Measurements from ENCODE around the gene MAMSTR.
"Not testable (repeated sequence)": the region's sequence is repeated elsewhere in the genome, so short reads cannot be mapped to it uniquely, and the experiment has no call there.

MAMSTR gene

GRCh38 chr19:48687776-48688175 lies 31.7 kb downstream of the MAMSTR start:
- TF ChIP-seq, protein P1, sequence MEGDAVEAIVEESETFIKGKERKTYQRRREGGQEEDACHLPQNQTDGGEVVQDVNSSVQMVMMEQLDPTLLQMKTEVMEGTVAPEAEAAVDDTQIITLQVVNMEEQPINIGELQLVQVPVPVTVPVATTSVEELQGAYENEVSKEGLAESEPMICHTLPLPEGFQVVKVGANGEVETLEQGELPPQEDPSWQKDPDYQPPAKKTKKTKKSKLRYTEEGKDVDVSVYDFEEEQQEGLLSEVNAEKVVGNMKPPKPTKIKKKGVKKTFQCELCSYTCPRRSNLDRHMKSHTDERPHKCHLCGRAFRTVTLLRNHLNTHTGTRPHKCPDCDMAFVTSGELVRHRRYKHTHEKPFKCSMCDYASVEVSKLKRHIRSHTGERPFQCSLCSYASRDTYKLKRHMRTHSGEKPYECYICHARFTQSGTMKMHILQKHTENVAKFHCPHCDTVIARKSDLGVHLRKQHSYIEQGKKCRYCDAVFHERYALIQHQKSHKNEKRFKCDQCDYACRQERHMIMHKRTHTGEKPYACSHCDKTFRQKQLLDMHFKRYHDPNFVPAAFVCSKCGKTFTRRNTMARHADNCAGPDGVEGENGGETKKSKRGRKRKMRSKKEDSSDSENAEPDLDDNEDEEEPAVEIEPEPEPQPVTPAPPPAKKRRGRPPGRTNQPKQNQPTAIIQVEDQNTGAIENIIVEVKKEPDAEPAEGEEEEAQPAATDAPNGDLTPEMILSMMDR (IDR thresholded peaks at IDR 0.05; ENCODE audit: insufficient read depth, low read length, poor library complexity, severe bottlenecking): no peak
- H3K27me3 ChIP-seq (replicated peaks; ENCODE audit: control insufficient read depth, insufficient read depth, low read length): no peaks in the 10 kb centered on the region
- no peak overlapping the region for H3K4me3 ChIP-seq (replicated peaks; ENCODE audit: low read depth, low read length)
- no peaks in the 10 kb centered on the region for H3K36me3 ChIP-seq (ENCODE audit: control insufficient read depth, insufficient read depth, low read length)
- DNase-seq (ENCODE audit: extremely low read depth, insufficient read length): no peak

DNA sequence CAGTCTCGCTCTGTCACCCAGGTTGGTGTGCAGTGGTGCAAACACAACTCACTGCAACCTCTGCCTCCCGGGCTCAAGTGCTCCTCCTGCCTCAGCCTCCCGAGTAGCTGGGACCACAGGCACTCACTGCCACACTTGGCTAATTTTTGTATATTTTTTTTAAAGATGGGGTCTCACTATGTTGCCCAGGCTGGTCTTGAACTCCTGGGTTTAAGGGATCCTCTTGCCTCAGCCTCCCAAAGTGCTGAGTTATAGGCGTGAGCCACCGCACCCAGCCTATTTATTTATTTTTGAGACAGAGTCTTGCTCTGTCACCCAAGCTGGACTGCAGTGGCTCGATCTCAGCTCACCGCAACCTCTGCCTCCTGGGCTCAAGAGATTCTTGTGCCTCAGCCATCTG lies 32.9 kb downstream of the MAMSTR start:
- not testable (repeated sequence) for H3K36me3 ChIP-seq (ENCODE audit: control insufficient read depth, insufficient read depth, low read length); DNase-seq (ENCODE audit: extremely low read depth, insufficient read length); H3K4me3 ChIP-seq (replicated peaks; ENCODE audit: low read depth, low read length); H3K27me3 ChIP-seq (replicated peaks; ENCODE audit: control insufficient read depth, insufficient read depth, low read length)

DNA sequence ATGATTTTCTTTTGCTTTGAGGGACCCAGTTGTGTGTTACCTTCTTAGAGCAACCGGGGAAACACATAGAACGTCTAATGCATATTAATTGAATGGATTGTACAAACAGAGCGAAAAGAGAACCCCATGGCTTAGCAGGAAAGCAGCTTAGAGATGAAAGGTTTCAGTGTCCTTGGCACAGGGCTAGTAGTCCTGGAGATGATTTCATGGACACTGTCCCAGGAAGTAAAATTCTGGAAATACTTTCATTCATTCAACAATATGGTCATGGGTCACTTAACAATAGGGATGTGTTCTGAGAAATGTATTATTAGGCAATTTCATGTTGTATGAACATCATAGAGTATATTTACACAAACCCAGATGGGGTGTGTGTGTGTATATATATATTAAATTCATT lies 33.4 kb downstream of the MAMSTR start:
- H3K36me3 ChIP-seq (ENCODE audit: control insufficient read depth, insufficient read depth, low read length): no peaks in the 10 kb centered on the region
- TF ChIP-seq, protein P1 (IDR thresholded peaks at IDR 0.05; ENCODE audit: insufficient read depth, low read length, poor library complexity, severe bottlenecking): no peak
- DNase-seq (ENCODE audit: extremely low read depth, insufficient read length): no peak
- H3K4me3 ChIP-seq (replicated peaks; ENCODE audit: low read depth, low read length): no peak overlapping the region
- no peaks in the 10 kb centered on the region for H3K27me3 ChIP-seq (replicated peaks; ENCODE audit: control insufficient read depth, insufficient read depth, low read length)

DNA sequence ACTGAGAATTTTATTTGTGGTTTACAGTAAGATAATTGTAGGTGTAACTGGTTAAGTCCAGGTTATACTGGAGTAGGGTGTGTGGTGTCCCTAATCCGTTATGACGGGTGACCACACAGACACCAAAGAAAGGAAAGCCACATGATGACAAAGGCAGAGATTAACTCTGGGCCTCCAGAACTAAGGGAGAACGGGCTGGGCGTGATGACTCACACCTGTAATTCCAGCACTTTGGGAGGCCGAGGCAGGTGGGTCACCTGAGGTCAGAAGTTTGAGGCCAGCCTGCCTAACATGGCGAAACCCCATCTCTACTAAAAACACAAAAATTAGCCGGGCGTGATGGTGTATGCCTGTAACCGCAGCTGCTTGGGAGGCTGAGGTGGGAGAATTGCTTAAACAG lies 33.9 kb downstream of the MAMSTR start:
- no peak overlapping the region for H3K4me3 ChIP-seq (replicated peaks; ENCODE audit: low read depth, low read length)
- TF ChIP-seq, protein P1 (IDR thresholded peaks at IDR 0.05; ENCODE audit: insufficient read depth, low read length, poor library complexity, severe bottlenecking): no peak
- H3K36me3 ChIP-seq (ENCODE audit: control insufficient read depth, insufficient read depth, low read length): no peaks in the 10 kb centered on the region
- DNase-seq (ENCODE audit: extremely low read depth, insufficient read length): no peak
- H3K27me3 ChIP-seq (replicated peaks; ENCODE audit: control insufficient read depth, insufficient read depth, low read length): no peaks in the 10 kb centered on the region

DNA sequence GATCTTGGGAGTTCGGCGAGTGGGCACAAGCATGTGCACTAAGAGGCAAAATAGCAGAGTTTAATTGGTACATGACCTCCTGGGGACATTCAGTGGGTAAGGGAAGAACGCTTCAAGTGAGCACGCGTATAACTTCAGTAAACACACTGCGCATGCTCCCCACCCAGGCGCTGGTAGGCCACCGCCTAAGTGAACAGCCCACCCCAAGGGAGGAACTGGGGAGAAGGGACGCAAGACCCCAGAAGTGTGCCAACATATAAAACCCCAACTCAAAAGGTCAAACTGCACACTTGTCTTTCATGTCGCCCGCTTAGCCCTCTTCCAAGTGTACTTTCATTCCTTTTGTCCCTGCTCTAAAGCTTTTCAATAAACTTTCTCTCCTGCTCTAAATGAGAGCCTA lies 36.2 kb downstream of the MAMSTR start:
- Histone ChIP-seq H3K27me3 (replicated peaks; ENCODE audit: control insufficient read depth, insufficient read depth, low read length) (no peaks in the 10 kb centered on the region), H3K36me3 (ENCODE audit: control insufficient read depth, insufficient read depth, low read length) (no peaks in the 10 kb centered on the region), H3K4me3 (replicated peaks; ENCODE audit: low read depth, low read length) (no peak overlapping the region)
- no peak for DNase-seq (ENCODE audit: extremely low read depth, insufficient read length)
- TF ChIP-seq, protein P1 (IDR thresholded peaks at IDR 0.05; ENCODE audit: insufficient read depth, low read length, poor library complexity, severe bottlenecking): no peak

GRCh38 chr19:48681127-48681470 lies 38.4 kb downstream of the MAMSTR start:
- TF ChIP-seq, protein P1 (IDR thresholded peaks at IDR 0.05; ENCODE audit: insufficient read depth, low read length, poor library complexity, severe bottlenecking): no peak
- Histone ChIP-seq H3K27me3 (replicated peaks; ENCODE audit: control insufficient read depth, insufficient read depth, low read length) (no peaks in the 10 kb centered on the region), H3K4me3 (replicated peaks; ENCODE audit: low read depth, low read length) (no peak overlapping the region), H3K36me3 (ENCODE audit: control insufficient read depth, insufficient read depth, low read length) (no peaks in the 10 kb centered on the region)
- no peak for DNase-seq (ENCODE audit: extremely low read depth, insufficient read length)
